K562 (cell line): ENCODE results near the gene FMN1. TPM values are rescaled to one million over a fixed set of nuclear protein-coding genes. Genes with fewer than 3 reads are reported as not detected.

Experiments
- POLR2G ChIP-seq: fragments of 200-400 bp; formaldehyde crosslinking; IDR thresholded peaks from 2 replicates; pipeline ENCODE4 v1.6.1; 2017; ENCODE audit warnings: low read depth, mild to moderate bottlenecking, antibody characterized with exemption, low read length, moderate library complexity
- ZNF12 ChIP-seq: sonication (generic); formaldehyde crosslinking; IDR thresholded peaks from 2 replicates; pipeline ENCODE4 v1.4.0; 2020; ENCODE audit warnings: mild to moderate bottlenecking, missing genetic modification reagents
- ZNF3 ChIP-seq: fragments of 250-450 bp; sonication (Bioruptor Pico); IDR thresholded peaks from 2 replicates; pipeline ENCODE4 v1.5.0; 2021; ENCODE audit warnings: mild to moderate bottlenecking, moderate library complexity
- ZNF696 ChIP-seq: fragments of 250-450 bp; sonication (Bioruptor Pico); conservative IDR thresholded peaks from 2 replicates; pipeline ENCODE4 v1.4.0; 2020; ENCODE audit warnings: mild to moderate bottlenecking, moderate library complexity
- polyA plus RNA-seq, 8 experiments: library from polyadenylated mRNA; depleted of rRNA in 4 of 8; stranded (reverse) in 5 of 8; unstranded in 3 of 8; fragments of >200 nt; fragmentation: Nextera tagmentation in 2 of 8; fragmentation: Illumina TruSeq in 1 of 8; extraction: Ambion mirVana in 2 of 8; extraction: Trizol in 1 of 8; gene quantifications; 2 replicates each; pipeline versions ENCODE4 v1.2.1 to v1.2.3, GENCODE V29; 2011 to 2014; ENCODE audit warnings: inconsistent platforms in 1 of 8, missing spikeins in 1 of 8
- total RNA-seq, 7 experiments: library from RNA; depleted of rRNA in 6 of 7; stranded (reverse); fragments of >200 nt in 6 of 7; fragmentation: Illumina TruSeq in 2 of 7; extraction: Trizol in 2 of 7; gene quantifications; 2 replicates each; pipeline versions ENCODE4 v1.2.1 to v1.2.3, GENCODE V29; 2011 to 2021; ENCODE audit warnings: low replicate concordance in 1 of 7
- TF ChIP-seq, protein P1 (sequence below): fragments of 250-450 bp; sonication (Bioruptor Pico); IDR thresholded peaks from 2 replicates; pipeline ENCODE4 v1.4.0; 2020
- TF ChIP-seq, protein P2 (sequence below): fragments of 450-650 bp; IDR thresholded peaks from 2 replicates; pipeline ENCODE4 v1.6.1; 2016; ENCODE audit warnings: mild to moderate bottlenecking
- TF ChIP-seq, protein P3 (sequence below): fragments of 250-450 bp; sonication (Bioruptor Pico); IDR thresholded peaks from 2 replicates; pipeline ENCODE4 v1.4.0; 2020; ENCODE audit warnings: mild to moderate bottlenecking
- TF ChIP-seq, protein P4 (sequence below): fragments of 450-650 bp; IDR thresholded peaks from 2 replicates; pipeline ENCODE4 v1.7.0; 2016; ENCODE audit warnings: borderline replicate concordance

FMN1 gene
- total and polyA plus RNA-seq, 9 of the 15 experiments (the other 6 are each of a cell fraction or from before 2014, with no cell fraction given): 0.03 to 0.07 (median 0.04) TPM; not detected in 6

DNA sequence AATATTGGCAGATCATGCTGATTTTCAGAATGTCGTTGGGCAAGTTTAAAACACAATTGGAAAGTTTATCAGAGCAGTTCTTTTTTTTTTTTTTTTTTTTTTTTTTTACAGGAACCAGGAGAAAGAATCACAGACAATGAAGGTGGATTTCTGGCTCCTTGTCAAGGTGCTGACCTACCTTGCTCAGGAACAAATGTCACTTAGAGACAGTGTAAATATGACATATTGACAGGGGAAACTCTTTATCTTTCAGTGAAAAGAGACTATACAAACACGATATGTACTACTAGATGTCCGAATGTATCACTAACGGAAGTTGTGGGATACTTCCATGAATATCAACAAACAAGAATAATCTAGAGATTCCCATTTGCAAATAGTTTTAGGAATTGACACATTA lies 237.3 kb downstream of the FMN1 start (continued):
- TF ChIP-seq, protein P1, sequence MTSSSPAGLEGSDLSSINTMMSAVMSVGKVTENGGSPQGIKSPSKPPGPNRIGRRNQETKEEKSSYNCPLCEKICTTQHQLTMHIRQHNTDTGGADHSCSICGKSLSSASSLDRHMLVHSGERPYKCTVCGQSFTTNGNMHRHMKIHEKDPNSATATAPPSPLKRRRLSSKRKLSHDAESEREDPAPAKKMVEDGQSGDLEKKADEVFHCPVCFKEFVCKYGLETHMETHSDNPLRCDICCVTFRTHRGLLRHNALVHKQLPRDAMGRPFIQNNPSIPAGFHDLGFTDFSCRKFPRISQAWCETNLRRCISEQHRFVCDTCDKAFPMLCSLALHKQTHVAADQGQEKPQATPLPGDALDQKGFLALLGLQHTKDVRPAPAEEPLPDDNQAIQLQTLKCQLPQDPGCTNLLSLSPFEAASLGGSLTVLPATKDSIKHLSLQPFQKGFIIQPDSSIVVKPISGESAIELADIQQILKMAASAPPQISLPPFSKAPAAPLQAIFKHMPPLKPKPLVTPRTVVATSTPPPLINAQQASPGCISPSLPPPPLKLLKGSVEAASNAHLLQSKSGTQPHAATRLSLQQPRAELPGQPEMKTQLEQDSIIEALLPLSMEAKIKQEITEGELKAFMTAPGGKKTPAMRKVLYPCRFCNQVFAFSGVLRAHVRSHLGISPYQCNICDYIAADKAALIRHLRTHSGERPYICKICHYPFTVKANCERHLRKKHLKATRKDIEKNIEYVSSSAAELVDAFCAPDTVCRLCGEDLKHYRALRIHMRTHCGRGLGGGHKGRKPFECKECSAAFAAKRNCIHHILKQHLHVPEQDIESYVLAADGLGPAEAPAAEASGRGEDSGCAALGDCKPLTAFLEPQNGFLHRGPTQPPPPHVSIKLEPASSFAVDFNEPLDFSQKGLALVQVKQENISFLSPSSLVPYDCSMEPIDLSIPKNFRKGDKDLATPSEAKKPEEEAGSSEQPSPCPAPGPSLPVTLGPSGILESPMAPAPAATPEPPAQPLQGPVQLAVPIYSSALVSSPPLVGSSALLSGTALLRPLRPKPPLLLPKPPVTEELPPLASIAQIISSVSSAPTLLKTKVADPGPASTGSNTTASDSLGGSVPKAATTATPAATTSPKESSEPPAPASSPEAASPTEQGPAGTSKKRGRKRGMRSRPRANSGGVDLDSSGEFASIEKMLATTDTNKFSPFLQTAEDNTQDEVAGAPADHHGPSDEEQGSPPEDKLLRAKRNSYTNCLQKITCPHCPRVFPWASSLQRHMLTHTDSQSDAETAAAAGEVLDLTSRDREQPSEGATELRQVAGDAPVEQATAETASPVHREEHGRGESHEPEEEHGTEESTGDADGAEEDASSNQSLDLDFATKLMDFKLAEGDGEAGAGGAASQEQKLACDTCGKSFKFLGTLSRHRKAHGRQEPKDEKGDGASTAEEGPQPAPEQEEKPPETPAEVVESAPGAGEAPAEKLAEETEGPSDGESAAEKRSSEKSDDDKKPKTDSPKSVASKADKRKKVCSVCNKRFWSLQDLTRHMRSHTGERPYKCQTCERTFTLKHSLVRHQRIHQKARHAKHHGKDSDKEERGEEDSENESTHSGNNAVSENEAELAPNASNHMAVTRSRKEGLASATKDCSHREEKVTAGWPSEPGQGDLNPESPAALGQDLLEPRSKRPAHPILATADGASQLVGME: no peak
- TF ChIP-seq, protein P2, sequence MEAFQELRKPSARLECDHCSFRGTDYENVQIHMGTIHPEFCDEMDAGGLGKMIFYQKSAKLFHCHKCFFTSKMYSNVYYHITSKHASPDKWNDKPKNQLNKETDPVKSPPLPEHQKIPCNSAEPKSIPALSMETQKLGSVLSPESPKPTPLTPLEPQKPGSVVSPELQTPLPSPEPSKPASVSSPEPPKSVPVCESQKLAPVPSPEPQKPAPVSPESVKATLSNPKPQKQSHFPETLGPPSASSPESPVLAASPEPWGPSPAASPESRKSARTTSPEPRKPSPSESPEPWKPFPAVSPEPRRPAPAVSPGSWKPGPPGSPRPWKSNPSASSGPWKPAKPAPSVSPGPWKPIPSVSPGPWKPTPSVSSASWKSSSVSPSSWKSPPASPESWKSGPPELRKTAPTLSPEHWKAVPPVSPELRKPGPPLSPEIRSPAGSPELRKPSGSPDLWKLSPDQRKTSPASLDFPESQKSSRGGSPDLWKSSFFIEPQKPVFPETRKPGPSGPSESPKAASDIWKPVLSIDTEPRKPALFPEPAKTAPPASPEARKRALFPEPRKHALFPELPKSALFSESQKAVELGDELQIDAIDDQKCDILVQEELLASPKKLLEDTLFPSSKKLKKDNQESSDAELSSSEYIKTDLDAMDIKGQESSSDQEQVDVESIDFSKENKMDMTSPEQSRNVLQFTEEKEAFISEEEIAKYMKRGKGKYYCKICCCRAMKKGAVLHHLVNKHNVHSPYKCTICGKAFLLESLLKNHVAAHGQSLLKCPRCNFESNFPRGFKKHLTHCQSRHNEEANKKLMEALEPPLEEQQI: no peak
- TF ChIP-seq ZNF696 (CRISPR knock-in tag): no peak
- TF ChIP-seq, protein P3, sequence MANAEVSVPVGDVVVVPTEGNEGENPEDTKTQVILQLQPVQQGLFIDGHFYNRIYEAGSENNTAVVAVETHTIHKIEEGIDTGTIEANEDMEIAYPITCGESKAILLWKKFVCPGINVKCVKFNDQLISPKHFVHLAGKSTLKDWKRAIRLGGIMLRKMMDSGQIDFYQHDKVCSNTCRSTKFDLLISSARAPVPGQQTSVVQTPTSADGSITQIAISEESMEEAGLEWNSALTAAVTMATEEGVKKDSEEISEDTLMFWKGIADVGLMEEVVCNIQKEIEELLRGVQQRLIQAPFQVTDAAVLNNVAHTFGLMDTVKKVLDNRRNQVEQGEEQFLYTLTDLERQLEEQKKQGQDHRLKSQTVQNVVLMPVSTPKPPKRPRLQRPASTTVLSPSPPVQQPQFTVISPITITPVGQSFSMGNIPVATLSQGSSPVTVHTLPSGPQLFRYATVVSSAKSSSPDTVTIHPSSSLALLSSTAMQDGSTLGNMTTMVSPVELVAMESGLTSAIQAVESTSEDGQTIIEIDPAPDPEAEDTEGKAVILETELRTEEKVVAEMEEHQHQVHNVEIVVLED (CRISPR knock-in tag): no peak
- TF ChIP-seq ZNF12 (CRISPR knock-in tag): no peak
- no peak for TF ChIP-seq ZNF3 (CRISPR knock-in tag)
- TF ChIP-seq POLR2G: no peak
- TF ChIP-seq, protein P4, sequence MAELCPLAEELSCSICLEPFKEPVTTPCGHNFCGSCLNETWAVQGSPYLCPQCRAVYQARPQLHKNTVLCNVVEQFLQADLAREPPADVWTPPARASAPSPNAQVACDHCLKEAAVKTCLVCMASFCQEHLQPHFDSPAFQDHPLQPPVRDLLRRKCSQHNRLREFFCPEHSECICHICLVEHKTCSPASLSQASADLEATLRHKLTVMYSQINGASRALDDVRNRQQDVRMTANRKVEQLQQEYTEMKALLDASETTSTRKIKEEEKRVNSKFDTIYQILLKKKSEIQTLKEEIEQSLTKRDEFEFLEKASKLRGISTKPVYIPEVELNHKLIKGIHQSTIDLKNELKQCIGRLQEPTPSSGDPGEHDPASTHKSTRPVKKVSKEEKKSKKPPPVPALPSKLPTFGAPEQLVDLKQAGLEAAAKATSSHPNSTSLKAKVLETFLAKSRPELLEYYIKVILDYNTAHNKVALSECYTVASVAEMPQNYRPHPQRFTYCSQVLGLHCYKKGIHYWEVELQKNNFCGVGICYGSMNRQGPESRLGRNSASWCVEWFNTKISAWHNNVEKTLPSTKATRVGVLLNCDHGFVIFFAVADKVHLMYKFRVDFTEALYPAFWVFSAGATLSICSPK: no peak
